Measurements from ENCODE around the gene ADI1.

- TF ChIP-seq POLR2A (IDR thresholded peaks at IDR 0.05; ENCODE audit: low read depth, low read length) (no peak), POLR2AphosphoS5 (IDR thresholded peaks at IDR 0.05; ENCODE audit: low read depth, low read length) (no peak)
Observed at GRCh38 chr2:3488061-3488531, 31.2 kb downstream of the ADI1 start.

All from GM12892 (cell line).